Thoracic aorta (tissue), 2 donors: ENCODE data around the gene PTCHD1. TPM values are rescaled to one million over a fixed set of nuclear protein-coding genes. Genes with fewer than 3 reads are reported as not detected.

ENCODE experiments used
- ATAC-seq: fragments of 150-250 bp; one replicate; pipeline ENCODE4 v1.8.0; 2017; ENCODE audit warnings: low read depth; ENCODE audit not compliant: insufficient number of reproducible peaks, low FRiP score
- DNase-seq: peaks from one replicate; pipeline ENCODE4 v3.0.0-alpha.2; 2020; ENCODE audit warnings: low spot score
- H3K27ac ChIP-seq, 2 donors: fragments of 200-600 bp; sonication (generic); 1 replicate in 1 of 2; 2 replicates in 1 of 2; pipeline ENCODE4 v1.5.1; 2016; ENCODE audit warnings: mild to moderate bottlenecking in 2 of 2, moderate library complexity in 2 of 2
- H3K27me3 ChIP-seq: fragments of 200-600 bp; sonication (generic); replicated peaks from 2 replicates; pipeline ENCODE4 v1.6.0; 2016; ENCODE audit warnings: mild to moderate bottlenecking; ENCODE audit not compliant: insufficient read depth
- H3K36me3 ChIP-seq: fragments of 200-600 bp; sonication (generic); one replicate; pipeline ENCODE4 v1.5.1; 2016
- H3K4me1 ChIP-seq, 2 donors: fragments of 200-600 bp; sonication (generic); 1 replicate in 1 of 2; 2 replicates in 1 of 2; pipeline versions ENCODE4 v1.5.1 to v1.6.0; 2016; ENCODE audit warnings: low read depth in 2 of 2, mild to moderate bottlenecking in 1 of 2; ENCODE audit not compliant: control insufficient read depth in 1 of 2
- H3K4me3 ChIP-seq: fragments of 200-600 bp; sonication (generic); 2 replicates; pipeline ENCODE4 v1.5.1; 2016; ENCODE audit warnings: mild to moderate bottlenecking
- H3K9me3 ChIP-seq: fragments of 200-600 bp; sonication (generic); 2 replicates; pipeline ENCODE4 v1.5.1; 2016
- total RNA-seq, 2 donors: library from RNA; depleted of rRNA; stranded (reverse); fragments of >200 nt; gene quantifications; one replicate each; pipeline versions ENCODE4 v1.1.0 to v1.2.3, GENCODE V29; 2016
- TF ChIP-seq, protein P1 (sequence below): fragments of 200-600 bp; sonication (generic); IDR thresholded peaks from one replicate; pipeline ENCODE4 v1.5.1; 2019; ENCODE audit warnings: antibody characterized with exemption

Gene PTCHD1
- total RNA-seq, 2 donors from 2014 or later = 0.54 to 1.6 TPM

- Histone ChIP-seq H3K27ac (peak overlapping the region; percentile 60 to 63), H3K36me3 (no peaks in the 10 kb centered on the region), H3K9me3 (no peaks in the 10 kb centered on the region), H3K4me3 (no peak overlapping the region), H3K27me3 (no peaks in the 10 kb centered on the region), H3K4me1 (peaks cover 0 to 13% of the 10 kb centered on the region in 2 donors)
- TF ChIP-seq, protein P1, sequence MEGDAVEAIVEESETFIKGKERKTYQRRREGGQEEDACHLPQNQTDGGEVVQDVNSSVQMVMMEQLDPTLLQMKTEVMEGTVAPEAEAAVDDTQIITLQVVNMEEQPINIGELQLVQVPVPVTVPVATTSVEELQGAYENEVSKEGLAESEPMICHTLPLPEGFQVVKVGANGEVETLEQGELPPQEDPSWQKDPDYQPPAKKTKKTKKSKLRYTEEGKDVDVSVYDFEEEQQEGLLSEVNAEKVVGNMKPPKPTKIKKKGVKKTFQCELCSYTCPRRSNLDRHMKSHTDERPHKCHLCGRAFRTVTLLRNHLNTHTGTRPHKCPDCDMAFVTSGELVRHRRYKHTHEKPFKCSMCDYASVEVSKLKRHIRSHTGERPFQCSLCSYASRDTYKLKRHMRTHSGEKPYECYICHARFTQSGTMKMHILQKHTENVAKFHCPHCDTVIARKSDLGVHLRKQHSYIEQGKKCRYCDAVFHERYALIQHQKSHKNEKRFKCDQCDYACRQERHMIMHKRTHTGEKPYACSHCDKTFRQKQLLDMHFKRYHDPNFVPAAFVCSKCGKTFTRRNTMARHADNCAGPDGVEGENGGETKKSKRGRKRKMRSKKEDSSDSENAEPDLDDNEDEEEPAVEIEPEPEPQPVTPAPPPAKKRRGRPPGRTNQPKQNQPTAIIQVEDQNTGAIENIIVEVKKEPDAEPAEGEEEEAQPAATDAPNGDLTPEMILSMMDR = no peak
- DNase-seq (no peak), ATAC-seq (peak; percentile 28)
Measured at GRCh38 chrX:23372220-23372902, 37.7 kb downstream of the PTCHD1 start.

GRCh38 chrX:23373129-23373804, 38.6 kb downstream of the PTCHD1 start:
- Histone ChIP-seq H3K36me3 (no peaks in the 10 kb centered on the region), H3K4me1 (peaks cover 0 to 20% of the 10 kb centered on the region in 2 donors), H3K27ac (peak overlapping the region; percentile 60 to 63), H3K4me3 (no peak overlapping the region), H3K9me3 (no peaks in the 10 kb centered on the region), H3K27me3 (no peaks in the 10 kb centered on the region)
- TF ChIP-seq, protein P1 = no peak
- DNase-seq (no peak), ATAC-seq (peak; percentile 84)

- no peak overlapping the region for H3K27ac ChIP-seq
- H3K4me3 ChIP-seq = no peak overlapping the region
- H3K36me3 ChIP-seq = no peaks in the 10 kb centered on the region
- H3K4me1 ChIP-seq = peaks cover 0 to 20% of the 10 kb centered on the region in 2 donors
- DNase-seq (no peak), ATAC-seq (no peak)
- TF ChIP-seq, protein P1 = no peak
- no peaks in the 10 kb centered on the region for H3K27me3 ChIP-seq
- no peaks in the 10 kb centered on the region for H3K9me3 ChIP-seq
Measured at GRCh38 chrX:23374291-23374690, 39.6 kb downstream of the PTCHD1 start.

DNA sequence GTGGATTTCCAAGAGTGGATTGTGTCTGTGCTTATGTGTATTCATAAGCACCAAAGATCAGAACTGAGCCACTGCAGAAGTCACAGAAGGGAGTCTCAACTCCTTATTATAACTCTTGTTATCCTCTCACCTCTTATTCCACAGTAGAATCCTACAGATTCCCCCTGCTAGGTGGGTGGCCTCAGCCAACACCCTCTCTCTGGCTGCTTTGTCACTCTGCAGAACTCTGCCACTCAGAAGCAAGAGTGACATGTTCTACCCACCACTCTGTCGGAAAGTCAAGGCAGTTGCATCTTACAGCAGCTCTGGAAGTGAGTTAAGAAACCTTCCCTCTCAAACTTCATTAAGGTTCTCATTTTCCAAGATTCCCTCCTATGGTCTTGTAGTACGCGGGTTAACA, 41.9 kb downstream of the PTCHD1 start:
- no peak overlapping the region for H3K4me3 ChIP-seq
- H3K36me3 ChIP-seq = no peaks in the 10 kb centered on the region
- no peaks in the 10 kb centered on the region for H3K27me3 ChIP-seq
- peaks cover 0 to 20% of the 10 kb centered on the region in 2 donors for H3K4me1 ChIP-seq
- no peak for DNase-seq
- H3K9me3 ChIP-seq = no peaks in the 10 kb centered on the region
- no peak for ATAC-seq
- no peak overlapping the region for H3K27ac ChIP-seq
- TF ChIP-seq, protein P1 = no peak

DNA sequence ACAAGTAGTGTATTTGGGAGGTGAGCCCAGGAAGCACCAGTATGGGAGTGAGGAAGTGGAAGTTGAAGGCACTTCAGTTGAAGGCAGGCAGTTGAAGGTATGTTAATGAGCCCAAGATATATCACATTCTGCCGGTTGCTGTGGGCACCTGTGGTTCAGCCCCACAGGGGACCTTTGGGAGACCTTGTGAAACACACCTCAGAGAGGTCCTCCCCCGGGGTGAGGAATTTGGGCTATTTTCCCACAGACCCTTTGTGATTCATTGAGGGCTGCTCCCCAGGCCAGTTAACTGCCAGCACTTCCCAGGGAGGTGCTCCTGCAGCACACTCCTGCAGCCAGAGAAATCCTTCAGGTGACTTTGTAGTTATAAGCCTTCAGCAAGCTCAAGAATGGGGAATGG, 45.9 kb downstream of the PTCHD1 start:
- DNase-seq (no peak), ATAC-seq (no peak)
- no peak overlapping the region for H3K27ac ChIP-seq
- no peaks in the 10 kb centered on the region for H3K36me3 ChIP-seq
- peaks cover 0 to 31% of the 10 kb centered on the region in 2 donors for H3K4me1 ChIP-seq
- no peak overlapping the region for H3K4me3 ChIP-seq
- TF ChIP-seq, protein P1 = no peak
- no peaks in the 10 kb centered on the region for H3K9me3 ChIP-seq
- H3K27me3 ChIP-seq = no peaks in the 10 kb centered on the region
